Heart left ventricle (tissue), 16 donors: ENCODE measurements around the gene UVSSA. TPM values are rescaled to one million over a fixed set of nuclear protein-coding genes. Genes with fewer than 3 reads are reported as not detected.

Source experiments
- ATAC-seq, 4 donors: fragments of 200-7000 bp; cut with Tn5 transposase; one replicate each; pipeline ENCODE4 v1.9.1; 2020 to 2022; ENCODE audit warnings: moderate library complexity in 4 of 4, mild to moderate bottlenecking in 3 of 4, moderate number of reproducible peaks in 1 of 4
- DNase-seq, 5 donors: peaks; one replicate each; pipeline ENCODE4 v3.0.0-alpha.2; 2020
- H3K27ac ChIP-seq, 12 donors: fragments of 200-600 bp; sonication (generic) in 4 of 12; one replicate each; pipeline versions ENCODE4 v1.5.0 to v1.8.0; 2016 to 2022; ENCODE audit warnings: mild to moderate bottlenecking in 2 of 12
- H3K27me3 ChIP-seq, 9 donors: fragments of 200-600 bp; sonication (generic) in 2 of 9; one replicate each; pipeline versions ENCODE4 v1.5.1 to v1.8.0; 2016 to 2022; ENCODE audit warnings: mild to moderate bottlenecking in 3 of 9
- H3K36me3 ChIP-seq, 9 donors: fragments of 200-600 bp; sonication (generic) in 2 of 9; one replicate each; pipeline versions ENCODE4 v1.5.0 to v1.8.0; 2018 to 2022; ENCODE audit warnings: mild to moderate bottlenecking in 2 of 9
- H3K4me1 ChIP-seq, 12 donors: fragments of 200-600 bp; sonication (generic) in 4 of 12; one replicate each; pipeline versions ENCODE4 v1.5.0 to v1.8.0; 2016 to 2022; ENCODE audit warnings: mild to moderate bottlenecking in 3 of 12
- H3K4me3 ChIP-seq, 12 donors: fragments of 200-600 bp; sonication (generic) in 4 of 12; one replicate each; pipeline versions ENCODE4 v1.5.0 to v1.8.0; 2017 to 2022; ENCODE audit warnings: mild to moderate bottlenecking in 9 of 12, moderate library complexity in 4 of 12
- H3K9me3 ChIP-seq, 12 donors: fragments of 200-600 bp; sonication (generic) in 4 of 12; one replicate each; pipeline versions ENCODE4 v1.5.0 to v1.8.0; 2016 to 2022; ENCODE audit warnings: mild to moderate bottlenecking in 1 of 12
- CTCF ChIP-seq, 12 donors: fragments of 200-600 bp; sonication (generic) in 4 of 12; IDR thresholded peaks; one replicate each; pipeline versions ENCODE4 v1.5.0 to v1.8.0; 2018 to 2022; ENCODE audit warnings: antibody characterized with exemption in 12 of 12, mild to moderate bottlenecking in 5 of 12
- POLR2A ChIP-seq, 2 donors: fragments of 450-650 bp; IDR thresholded peaks; one replicate each; pipeline ENCODE4 v1.6.1; 2017; ENCODE audit warnings: antibody characterized with exemption in 2 of 2, mild to moderate bottlenecking in 2 of 2, moderate library complexity in 2 of 2
- WGBS, 4 donors: extraction: QIAGEN DNeasy Blood & Tissue Kit in 2 of 4; methylation state at CpG; one replicate each; pipeline versions ENCODE4 v1.1.5 to v1.1.7; 2013 to 2018; 5-methylcytosine and 5-hydroxymethylcytosine counted together
- intact Hi-C, 10 donors: fragments of 100-400 bp; cut with DNase I; formaldehyde crosslinking; loops; one replicate each; pipeline versions ENCODE4 v1.11.1 to v1.14.2; 2022
- polyA plus RNA-seq, 2 donors: library from polyadenylated mRNA; stranded (reverse); fragments of 200-250 nt; gene quantifications; one replicate each; pipeline ENCODE4 v1.2.3, GENCODE V29; 2013
- total RNA-seq, 9 donors: library from RNA; depleted of rRNA in 2 of 9; stranded (reverse); fragments of >200 nt in 2 of 9; fragmentation: NEBNext Ultra II Directional in 3 of 9; extraction: Animal tissue kit (Norgen Biotek cat#: 25700) in 3 of 9; gene quantifications; one replicate each; pipeline versions ENCODE4 v1.1.0 to v1.2.4, GENCODE V29; 2016 to 2023
- donor health status: ischemic (EF 13 %, LVEDD 7.1; RV severe dilation, severe dysfunction).
- donor health status: healthy with polysubstance abuse.
- donor health status: DM: no; HTN: yes; CAD: no.
- donor health status: DM: no; HTN: no; CAD: no.
- donor health status: ischemic (EF 25% LVEDD 6.9; RV normal size, moderate dysfunction).
- donor health status: ischemic (EF 25% LVEDD 5.7; RV mildly dilated, moderate dysfunction).
- donor health status: healthy.
- donor health status: DM: yes; HTN: yes; CAD: no.
- donor health status: ischemic (EF 35%, LVEDD 5.7; RV mildly dilated, moderate dysfunction).
- donor health status: nonischemic (EF 11% LVEDD 7.7; RV severe dilation, severe dysfunction).
- donor health status: DM: yes; HTN: yes; CAD: no.
- donor health status: PGD.
- donor health status: ischemic (EF 29% LVEDD 5.4; RV normal size, mild dysfunction).
- donor health status: nonischemic (EF 23%, LVEDD 6.1; RV moderate dilation, normal function).

The UVSSA gene
- total and polyA plus RNA-seq, 11 donors = 4.7 to 14.2 (median 6.7) TPM

GRCh38 chr4:1362046-1362445 lies 15.0 kb downstream of the UVSSA start:
- ATAC-seq = no peak
- H3K9me3 ChIP-seq = no peaks in the 10 kb centered on the region
- intact Hi-C loops = no loop called here
- H3K27me3 ChIP-seq = no peaks in the 10 kb centered on the region
- no peaks in the 10 kb centered on the region for H3K4me1 ChIP-seq
- no peak for TF ChIP-seq POLR2A (IDR thresholded peaks at IDR 0.05)
- no peak for TF ChIP-seq CTCF (IDR thresholded peaks at IDR 0.05)
- H3K36me3 ChIP-seq = peaks cover 0 to 56% (median 11%) of the 10 kb centered on the region in 9 donors
- 92 to 97% (median 94%) methylated on average over 8 to 10 of the region's 10 CpGs for WGBS, 4 donors
- DNase-seq = no peak
- no peak overlapping the region for H3K4me3 ChIP-seq
- H3K27ac ChIP-seq = no peak overlapping the region

- Histone ChIP-seq H3K9me3 (no peaks in the 10 kb centered on the region), H3K27me3 (no peaks in the 10 kb centered on the region), H3K27ac (no peak overlapping the region), H3K4me1 (no peaks in the 10 kb centered on the region), H3K36me3 (peaks cover 0 to 61% (median 11%) of the 10 kb centered on the region in 9 donors), H3K4me3 (no peak overlapping the region)
- 87 to 96% (median 92%) methylated on average over 9 to 17 of the region's 17 CpGs for WGBS, 4 donors
- ATAC-seq = no peak
- intact Hi-C loops = no loop called here
- no peak for TF ChIP-seq CTCF (IDR thresholded peaks at IDR 0.05)
- TF ChIP-seq POLR2A (IDR thresholded peaks at IDR 0.05) = no peak
- DNase-seq = no peak
Observed at GRCh38 chr4:1362521-1362920, 15.5 kb downstream of the UVSSA start.

GRCh38 chr4:1363513-1363912 lies 16.5 kb downstream of the UVSSA start:
- DNase-seq = no peak
- 83 to 86% (median 85%) methylated on average over 11 of the region's 11 CpGs for WGBS, 4 donors
- TF ChIP-seq POLR2A (IDR thresholded peaks at IDR 0.05) = no peak
- Histone ChIP-seq H3K36me3 (peaks cover 0 to 61% (median 9%) of the 10 kb centered on the region in 9 donors), H3K27ac (no peak overlapping the region), H3K4me1 (no peaks in the 10 kb centered on the region), H3K4me3 (no peak overlapping the region), H3K27me3 (no peaks in the 10 kb centered on the region), H3K9me3 (no peaks in the 10 kb centered on the region)
- no peak for ATAC-seq
- intact Hi-C loops = no loop called here

GRCh38 chr4:1364217-1364616 lies 17.2 kb downstream of the UVSSA start:
- Histone ChIP-seq H3K27me3 (no peaks in the 10 kb centered on the region), H3K4me1 (no peaks in the 10 kb centered on the region), H3K4me3 (no peak overlapping the region), H3K27ac (no peak overlapping the region), H3K9me3 (no peaks in the 10 kb centered on the region), H3K36me3 (peaks cover 0 to 56% (median 5%) of the 10 kb centered on the region in 9 donors)
- 88 to 94% (median 91%) methylated on average over 8 to 16 of the region's 18 CpGs for WGBS, 4 donors
- TF ChIP-seq POLR2A (IDR thresholded peaks at IDR 0.05) (no peak), CTCF (IDR thresholded peaks at IDR 0.05) (no peak)
- no peak for ATAC-seq
- intact Hi-C loops = no loop called here
- peak in 2 of 5 donors; percentile 4 to 20 for DNase-seq

- H3K4me1 ChIP-seq = no peaks in the 10 kb centered on the region
- intact Hi-C loops = loop anchor here in 2 of 10 donors (5.0 kb wide), 2 partner anchors 148 to 253 kb away; no protein-coding TSS in a partner anchor
- TF ChIP-seq CTCF (IDR thresholded peaks at IDR 0.05) = no peak
- no peak for TF ChIP-seq POLR2A (IDR thresholded peaks at IDR 0.05)
- H3K9me3 ChIP-seq = no peaks in the 10 kb centered on the region
- whole genome bisulfite sequencing, 4 donors = 89 to 98% (median 96%) methylated on average over 10 to 13 of the region's 13 CpGs
- H3K4me3 ChIP-seq = no peak overlapping the region
- DNase-seq = peak in 2 of 5 donors; percentile 13 to 44
- no peak overlapping the region for H3K27ac ChIP-seq
- no peaks in the 10 kb centered on the region for H3K27me3 ChIP-seq
- H3K36me3 ChIP-seq = peaks cover 0 to 51% (median 5%) of the 10 kb centered on the region in 9 donors
- ATAC-seq = no peak
Observed at GRCh38 chr4:1364748-1365147, 17.7 kb downstream of the UVSSA start.
